ENCODE data around the gene WRAP53.
"Not testable (repeated sequence)": the region's sequence is repeated elsewhere in the genome, so short reads cannot be mapped to it uniquely, and the experiment has no call there.

Gene WRAP53

GRCh38 chr17:7687908-7688807 is at the start of gene WRAP53:
WRAP53 (plus strand) TSS chr17:7688477; CDS start chr17:7688649, 172 bp downstream.
- peak; percentile 97 for DNase-seq

DNA sequence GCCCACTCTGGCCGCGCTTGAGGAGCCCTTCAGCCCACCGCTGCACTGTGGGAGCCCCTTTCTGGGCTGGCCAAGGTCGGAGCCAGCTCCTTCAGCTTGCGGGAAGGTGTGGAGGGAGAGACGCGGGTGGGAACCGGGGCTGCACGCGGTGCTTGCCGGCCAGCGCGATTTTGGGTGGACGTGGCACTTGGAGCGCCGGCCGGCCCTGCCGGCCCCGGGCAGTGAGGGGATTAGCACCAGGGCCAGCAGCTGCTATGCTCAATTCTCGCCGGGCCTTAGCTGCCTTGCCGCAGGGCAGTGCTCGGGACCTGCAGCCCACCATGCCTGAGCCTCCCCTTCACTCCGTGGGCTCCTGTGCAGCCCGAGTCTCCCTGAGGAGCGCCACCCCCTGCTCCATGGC is 47.5 kb upstream of the WRAP53 start:
- no peak for DNase-seq

GRCh38 chr17:7641635-7642034 is 46.6 kb upstream of the WRAP53 start:
- not testable (repeated sequence) for DNase-seq

- DNase-seq = no peak
These were observed 43.5 kb upstream of the WRAP53 start for GRCh38 chr17:7644775-7645174.

GRCh38 chr17:7646457-7646856 is 41.8 kb upstream of the WRAP53 start:
- DNase-seq = no peak

GRCh38 chr17:7647018-7647417 is 41.3 kb upstream of the WRAP53 start:
- no peak for DNase-seq

DNA sequence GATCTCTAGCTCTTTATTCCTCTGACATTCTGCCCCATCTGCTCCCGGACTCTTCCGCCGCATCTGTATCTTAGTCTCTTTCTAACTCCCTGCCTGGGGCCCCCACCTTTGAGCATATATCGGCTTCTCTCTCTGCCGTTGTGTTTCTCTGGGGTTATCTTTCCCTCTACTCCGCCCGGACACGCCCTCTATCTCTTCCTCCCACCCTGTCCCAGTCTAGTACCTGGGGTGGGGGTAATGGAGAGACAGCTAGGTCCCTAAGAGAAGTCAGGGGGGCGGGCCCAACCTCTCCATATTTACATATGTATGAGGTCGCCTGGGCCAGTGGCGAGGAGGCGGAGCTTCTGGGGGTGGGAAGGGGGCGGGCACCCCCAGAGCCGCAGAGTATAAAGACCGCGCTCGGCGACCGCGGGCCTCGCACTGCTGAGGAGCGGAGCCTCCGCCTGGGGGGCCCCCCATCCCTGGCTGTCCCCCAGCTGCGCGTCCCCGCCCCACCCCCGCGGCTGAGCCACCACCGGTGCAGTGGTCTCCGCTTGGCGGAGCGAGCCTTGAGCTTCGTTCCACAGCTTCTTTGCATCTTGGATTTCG is 37.7 kb upstream of the WRAP53 start, which contains the start of gene ATP1B2:
ATP1B2 (plus strand) TSS at position 418 of the 588 bp plus-strand sequence. CDS start 593 bp downstream, outside the sequence.
- DNase-seq = peak; percentile 56

GRCh38 chr17:7651097-7651664 is 37.1 kb upstream of the WRAP53 start:
- DNase-seq = no peak

GRCh38 chr17:7651665-7652387 is 36.5 kb upstream of the WRAP53 start:
- no peak for DNase-seq

GRCh38 chr17:7652388-7653356 is 35.6 kb upstream of the WRAP53 start:
- no peak for DNase-seq

- DNase-seq = no peak
These were observed 33.3 kb upstream of the WRAP53 start for GRCh38 chr17:7654832-7655540.

DNA sequence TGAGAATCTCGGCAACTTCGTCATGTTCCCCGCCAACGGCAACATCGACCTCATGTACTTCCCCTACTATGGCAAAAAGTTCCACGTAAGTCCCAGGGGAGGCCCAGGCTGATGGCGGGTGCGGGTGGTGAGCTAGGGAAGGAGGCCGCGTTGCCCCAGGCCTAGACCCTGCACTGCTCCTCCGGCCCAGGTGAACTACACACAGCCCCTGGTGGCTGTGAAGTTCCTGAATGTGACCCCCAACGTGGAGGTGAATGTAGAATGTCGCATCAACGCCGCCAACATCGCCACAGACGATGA is 32.8 kb upstream of the WRAP53 start:
- no peak for DNase-seq

DNA sequence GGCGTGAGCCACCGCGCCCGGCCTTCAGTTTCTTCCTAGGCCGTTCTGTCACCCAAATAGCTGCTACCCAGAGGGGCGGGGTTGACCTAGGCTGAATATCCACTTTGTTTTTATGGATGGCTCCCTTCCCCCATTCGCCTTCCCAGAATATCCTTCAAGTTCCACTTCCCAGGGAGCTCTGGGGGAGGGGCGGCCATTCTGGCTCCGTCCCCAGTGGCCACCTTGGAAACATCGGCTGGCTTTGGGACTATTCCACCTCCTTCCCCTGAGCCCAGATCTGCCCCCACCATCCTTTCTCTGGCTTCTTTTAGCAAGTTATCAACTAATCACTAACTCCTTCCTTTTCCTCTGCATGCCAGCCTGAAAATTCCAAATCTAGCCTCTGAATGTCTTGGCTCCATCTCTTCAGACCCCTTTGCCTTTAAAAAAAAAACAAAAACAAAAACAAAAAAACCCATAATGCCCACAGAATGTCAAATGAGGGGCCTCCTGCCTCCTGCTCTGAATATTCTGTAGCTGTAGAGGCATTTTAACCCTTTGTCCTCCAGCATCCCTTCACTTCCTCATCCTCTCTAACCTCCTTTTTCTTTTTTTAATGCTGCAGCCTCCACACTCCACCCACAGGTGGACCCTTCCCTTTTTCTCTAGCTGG is 31.2 kb upstream of the WRAP53 start:
- no peak for DNase-seq

DNA sequence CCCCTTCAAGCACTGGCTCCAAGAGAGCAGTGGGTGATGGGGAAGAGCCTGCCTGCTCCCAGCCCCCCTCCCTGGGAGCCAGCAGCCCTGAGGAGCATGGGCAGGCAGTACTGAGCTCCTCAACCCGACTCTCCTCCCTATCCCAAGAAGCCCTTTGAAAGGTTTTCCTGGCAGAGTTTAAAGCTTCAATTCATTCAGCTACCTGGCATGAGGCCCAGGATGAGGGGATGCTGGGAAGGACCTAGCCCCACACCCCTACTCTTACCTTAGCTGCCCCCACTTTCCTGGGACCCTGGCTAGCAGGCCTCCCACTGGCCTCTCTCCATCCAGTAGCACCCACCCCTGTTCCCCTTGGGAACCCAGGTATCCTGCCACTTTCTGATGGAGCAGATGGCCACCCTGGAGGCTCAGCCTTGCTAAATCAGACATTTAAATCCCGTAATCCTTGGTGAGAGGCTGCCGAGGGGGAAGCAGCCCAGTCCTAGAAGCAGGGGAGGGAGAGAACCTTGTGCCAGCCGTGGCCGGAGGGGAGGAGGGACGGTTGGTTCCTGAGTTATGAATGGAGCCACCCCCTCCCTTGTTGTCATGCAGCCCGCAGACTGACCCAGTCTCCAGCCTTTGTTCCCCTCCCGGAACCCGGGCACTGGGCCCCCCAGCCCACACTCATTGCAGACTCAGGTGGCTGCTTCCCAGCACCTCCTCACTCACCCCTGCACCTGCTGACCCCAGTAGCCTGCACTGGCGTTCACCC is 20.4 kb upstream of the WRAP53 start:
- no peak for DNase-seq

DNA sequence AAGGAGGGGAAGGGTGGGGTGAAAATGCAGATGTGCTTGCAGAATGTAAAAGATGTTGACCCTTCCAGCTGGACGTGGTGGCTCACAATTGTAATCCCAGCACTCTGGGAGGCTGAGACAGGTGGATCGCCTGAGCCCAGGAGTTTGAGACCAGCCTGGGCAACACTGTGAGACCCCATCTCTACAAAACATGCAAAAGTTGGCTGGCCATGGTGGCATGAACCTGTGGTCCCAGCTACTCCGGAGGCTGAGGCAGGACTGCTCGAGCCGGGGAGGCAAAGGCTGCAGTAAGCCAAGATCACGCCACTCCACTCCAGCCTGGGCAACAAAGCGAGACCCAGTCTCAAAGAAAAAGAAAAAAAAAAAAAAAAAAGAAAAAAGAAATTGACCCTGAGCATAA is 19.8 kb upstream of the WRAP53 start:
- no peak for DNase-seq

DNA sequence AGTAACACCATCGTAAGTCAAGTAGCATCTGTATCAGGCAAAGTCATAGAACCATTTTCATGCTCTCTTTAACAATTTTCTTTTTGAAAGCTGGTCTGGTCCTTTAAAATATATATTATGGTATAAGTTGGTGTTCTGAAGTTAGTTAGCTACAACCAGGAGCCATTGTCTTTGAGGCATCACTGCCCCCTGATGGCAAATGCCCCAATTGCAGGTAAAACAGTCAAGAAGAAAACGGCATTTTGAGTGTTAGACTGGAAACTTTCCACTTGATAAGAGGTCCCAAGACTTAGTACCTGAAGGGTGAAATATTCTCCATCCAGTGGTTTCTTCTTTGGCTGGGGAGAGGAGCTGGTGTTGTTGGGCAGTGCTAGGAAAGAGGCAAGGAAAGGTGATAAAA is 15.0 kb upstream of the WRAP53 start:
- DNase-seq = no peak

DNA sequence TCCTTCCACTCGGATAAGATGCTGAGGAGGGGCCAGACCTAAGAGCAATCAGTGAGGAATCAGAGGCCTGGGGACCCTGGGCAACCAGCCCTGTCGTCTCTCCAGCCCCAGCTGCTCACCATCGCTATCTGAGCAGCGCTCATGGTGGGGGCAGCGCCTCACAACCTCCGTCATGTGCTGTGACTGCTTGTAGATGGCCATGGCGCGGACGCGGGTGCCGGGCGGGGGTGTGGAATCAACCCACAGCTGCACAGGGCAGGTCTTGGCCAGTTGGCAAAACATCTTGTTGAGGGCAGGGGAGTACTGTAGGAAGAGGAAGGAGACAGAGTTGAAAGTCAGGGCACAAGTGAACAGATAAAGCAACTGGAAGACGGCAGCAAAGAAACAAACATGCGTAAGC is 13.3 kb upstream of the WRAP53 start:
- no peak for DNase-seq

- no peak for DNase-seq
These were observed 11.7 kb upstream of the WRAP53 start for GRCh38 chr17:7676533-7676932.

DNA sequence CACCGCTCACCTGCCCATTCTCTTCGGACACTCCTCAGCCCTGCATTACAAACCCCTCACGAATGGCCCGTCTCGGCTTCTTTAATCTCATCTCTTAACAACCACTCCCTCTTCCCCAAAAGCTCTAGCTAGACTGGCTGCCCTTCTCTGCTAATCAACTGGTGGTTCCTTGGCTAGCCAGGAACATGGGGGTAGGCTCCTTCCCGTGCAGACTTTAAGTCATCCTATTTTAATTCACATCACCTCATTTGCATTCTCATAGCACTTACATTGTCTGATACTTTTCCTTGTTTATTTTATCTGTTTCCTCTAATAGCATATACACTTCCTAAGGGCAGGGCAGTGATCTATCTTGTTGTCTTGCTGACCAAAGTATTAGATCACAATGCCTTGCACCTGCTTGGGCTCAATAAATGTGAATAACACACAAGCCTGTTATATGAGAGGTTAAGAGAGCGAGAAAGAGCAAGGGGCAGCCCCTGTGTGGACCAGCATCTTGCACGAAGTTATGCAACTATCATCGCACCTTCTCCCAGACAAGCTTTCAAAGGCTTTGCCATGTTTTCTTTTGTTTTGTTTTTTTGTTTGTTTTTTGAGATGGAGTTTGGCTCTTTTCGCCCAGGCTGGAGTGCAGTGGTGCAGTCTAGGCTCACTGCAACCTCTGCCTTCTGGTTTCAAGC is 10.7 kb upstream of the WRAP53 start:
- DNase-seq = no peak

Measured in activated T-cell treated with anti-CD3 and anti-CD28 coated beads for 4 hours (primary cell).